Osteoblast (primary cell): ENCODE data around the gene ABL2. TPM values are rescaled to one million over a fixed set of nuclear protein-coding genes. Genes with fewer than 3 reads are reported as not detected.

ENCODE experiments used
- DNase-seq: peaks from one replicate; pipeline ENCODE4 v3.0.0; 2011; ENCODE audit warnings: low spot score, mixed read lengths; ENCODE audit not compliant: insufficient read length; ENCODE audit errors: missing footprints
- H2AFZ ChIP-seq: 2 replicates; pipeline ENCODE4 v1.6.0; 2011; ENCODE audit warnings: mild to moderate bottlenecking, low read length
- H3K27ac ChIP-seq: 2 replicates; pipeline ENCODE4 v1.5.1; 2011; ENCODE audit warnings: mild to moderate bottlenecking, low read depth, low read length, moderate library complexity
- H3K27me3 ChIP-seq: 2 replicates; pipeline ENCODE4 v1.6.0; 2012; ENCODE audit warnings: mild to moderate bottlenecking, control low read depth, inconsistent platforms, low read length, moderate library complexity; ENCODE audit not compliant: insufficient read depth
- H3K36me3 ChIP-seq: 2 replicates; pipeline ENCODE4 v1.5.1; 2011; ENCODE audit warnings: mild to moderate bottlenecking, low read length, control low read depth, moderate library complexity; ENCODE audit not compliant: insufficient read depth
- H3K4me1 ChIP-seq: 2 replicates; pipeline ENCODE4 v1.5.1; 2011; ENCODE audit warnings: mild to moderate bottlenecking, low read length, control low read depth, moderate library complexity; ENCODE audit not compliant: insufficient read depth
- H3K4me2 ChIP-seq: 2 replicates; pipeline ENCODE4 v1.6.0; 2011; ENCODE audit warnings: mild to moderate bottlenecking, low read length; ENCODE audit not compliant: insufficient read depth
- H3K4me3 ChIP-seq: fragments of 200-600 bp; sonication (generic); 3 replicates; pipeline ENCODE4 v1.5.1; 2012; ENCODE audit warnings: mild to moderate bottlenecking, low read length, inconsistent platforms; ENCODE audit not compliant: insufficient read depth
- H3K79me2 ChIP-seq: 2 replicates; pipeline ENCODE4 v1.6.0; 2012; ENCODE audit warnings: mild to moderate bottlenecking, low read length, control low read depth, inconsistent platforms; ENCODE audit not compliant: insufficient read depth
- H3K9me3 ChIP-seq: 2 replicates; pipeline ENCODE4 v1.5.1; 2011; ENCODE audit warnings: low read depth, low read length, control low read depth
- H4K20me1 ChIP-seq: 2 replicates; pipeline ENCODE4 v1.6.0; 2012; ENCODE audit warnings: mild to moderate bottlenecking, low read length, control low read depth; ENCODE audit not compliant: insufficient read depth
- total RNA-seq: library from RNA; depleted of rRNA; stranded (reverse); fragments of >200 nt; gene quantifications from 2 replicates; pipeline ENCODE4 v1.2.3, GENCODE V29; 2012
- TF ChIP-seq, protein P1 (sequence below): IDR thresholded peaks from 2 replicates; pipeline ENCODE4 v1.5.1; 2011; ENCODE audit warnings: mild to moderate bottlenecking, low read depth, low read length, moderate library complexity; ENCODE audit errors: extremely low read depth

Gene ABL2
- total RNA-seq, 1 donor, result 87.2 TPM

- Histone ChIP-seq H3K4me1 (peaks cover 26% of the 10 kb centered on the region), H3K79me2 (peaks cover 40% of the 10 kb centered on the region), H3K36me3 (no peaks in the 10 kb centered on the region), H4K20me1 (no peaks in the 10 kb centered on the region), H3K27ac (peak overlapping the region; percentile 93), H3K4me2 (peak overlapping the region; percentile 64), H2AFZ (no peak overlapping the region), H3K9me3 (no peaks in the 10 kb centered on the region), H3K27me3 (no peaks in the 10 kb centered on the region), H3K4me3 (peak overlapping the region; percentile 20)
- peak; percentile 53 for DNase-seq
- TF ChIP-seq, protein P1, sequence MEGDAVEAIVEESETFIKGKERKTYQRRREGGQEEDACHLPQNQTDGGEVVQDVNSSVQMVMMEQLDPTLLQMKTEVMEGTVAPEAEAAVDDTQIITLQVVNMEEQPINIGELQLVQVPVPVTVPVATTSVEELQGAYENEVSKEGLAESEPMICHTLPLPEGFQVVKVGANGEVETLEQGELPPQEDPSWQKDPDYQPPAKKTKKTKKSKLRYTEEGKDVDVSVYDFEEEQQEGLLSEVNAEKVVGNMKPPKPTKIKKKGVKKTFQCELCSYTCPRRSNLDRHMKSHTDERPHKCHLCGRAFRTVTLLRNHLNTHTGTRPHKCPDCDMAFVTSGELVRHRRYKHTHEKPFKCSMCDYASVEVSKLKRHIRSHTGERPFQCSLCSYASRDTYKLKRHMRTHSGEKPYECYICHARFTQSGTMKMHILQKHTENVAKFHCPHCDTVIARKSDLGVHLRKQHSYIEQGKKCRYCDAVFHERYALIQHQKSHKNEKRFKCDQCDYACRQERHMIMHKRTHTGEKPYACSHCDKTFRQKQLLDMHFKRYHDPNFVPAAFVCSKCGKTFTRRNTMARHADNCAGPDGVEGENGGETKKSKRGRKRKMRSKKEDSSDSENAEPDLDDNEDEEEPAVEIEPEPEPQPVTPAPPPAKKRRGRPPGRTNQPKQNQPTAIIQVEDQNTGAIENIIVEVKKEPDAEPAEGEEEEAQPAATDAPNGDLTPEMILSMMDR, result no peak
Observed at GRCh38 chr1:179169616-179170467, 59.6 kb downstream of the ABL2 start.

- Histone ChIP-seq H3K4me3 (no peak overlapping the region), H3K36me3 (no peaks in the 10 kb centered on the region), H3K4me2 (no peak overlapping the region), H4K20me1 (no peaks in the 10 kb centered on the region), H3K4me1 (peaks cover 33% of the 10 kb centered on the region), H3K9me3 (no peaks in the 10 kb centered on the region), H3K79me2 (peaks cover 43% of the 10 kb centered on the region), H3K27me3 (no peaks in the 10 kb centered on the region), H2AFZ (no peak overlapping the region), H3K27ac (no peak overlapping the region)
- no peak for DNase-seq
- TF ChIP-seq, protein P1, result no peak
Observed at GRCh38 chr1:179168536-179168935, 60.9 kb downstream of the ABL2 start.

DNA sequence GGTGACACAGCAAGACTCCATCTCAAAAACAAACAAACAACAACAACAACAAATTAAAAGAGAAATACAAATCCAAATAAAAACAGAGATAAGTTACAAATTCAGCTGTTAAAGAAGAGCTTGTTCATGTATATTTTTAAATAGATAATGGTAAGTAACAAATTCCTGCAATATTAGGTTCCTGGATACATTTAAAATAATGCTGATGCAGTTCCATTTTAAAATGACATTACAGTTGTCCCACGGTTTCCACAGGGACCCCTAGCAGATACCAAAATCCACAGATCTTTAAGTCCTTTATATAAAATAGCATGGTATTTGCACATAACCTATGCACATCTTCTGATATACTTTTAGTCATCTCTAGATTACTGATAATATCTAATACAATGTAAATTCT lies 61.5 kb downstream of the ABL2 start:
- Histone ChIP-seq H3K27ac (no peak overlapping the region), H3K4me1 (peaks cover 33% of the 10 kb centered on the region), H3K9me3 (no peaks in the 10 kb centered on the region), H3K4me3 (no peak overlapping the region), H3K36me3 (no peaks in the 10 kb centered on the region), H3K79me2 (peaks cover 48% of the 10 kb centered on the region), H4K20me1 (no peaks in the 10 kb centered on the region), H3K27me3 (no peaks in the 10 kb centered on the region), H3K4me2 (no peak overlapping the region), H2AFZ (no peak overlapping the region)
- no peak for DNase-seq
- TF ChIP-seq, protein P1, result no peak

DNA sequence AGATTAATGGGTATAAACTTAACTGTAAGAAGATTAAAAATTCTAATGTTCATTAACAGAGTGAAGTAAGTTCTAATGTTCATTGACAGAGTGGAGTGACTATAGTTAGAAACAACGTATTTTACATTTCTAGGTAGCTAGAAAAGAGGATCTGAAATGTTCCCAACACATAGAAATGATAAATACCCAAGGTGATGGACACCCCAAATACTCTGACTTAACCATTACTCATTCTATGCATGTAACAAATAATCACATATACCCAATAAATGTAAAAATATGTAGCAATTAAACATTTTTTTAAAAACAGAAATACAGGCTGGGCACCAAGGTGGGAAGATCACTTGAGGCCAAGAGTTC lies 62.1 kb downstream of the ABL2 start:
- DNase-seq, result no peak
- Histone ChIP-seq H3K27me3 (no peaks in the 10 kb centered on the region), H3K9me3 (no peaks in the 10 kb centered on the region), H3K4me3 (no peak overlapping the region), H3K27ac (peak overlapping the region; percentile 44), H3K79me2 (peaks cover 49% of the 10 kb centered on the region), H3K4me1 (peaks cover 33% of the 10 kb centered on the region), H3K4me2 (peak overlapping the region; percentile 41), H2AFZ (no peak overlapping the region), H4K20me1 (no peaks in the 10 kb centered on the region), H3K36me3 (no peaks in the 10 kb centered on the region)
- TF ChIP-seq, protein P1, result no peak
